Activated CD8-positive, alpha-beta memory T cell treated with anti-CD3 and anti-CD28 coated beads, Interleukin-2, amount 50 U/mL, for 24 hours (primary cell): ENCODE results near the gene NTM.

ENCODE experiments used
- DNase-seq: peaks from one replicate; pipeline ENCODE4 v3.0.0-alpha.2; 2020; ENCODE audit errors: extremely low read depth

NTM gene

GRCh38 chr11:131767421-131767820, 397.0 kb downstream of the NTM start:
- no peak for DNase-seq

GRCh38 chr11:131770801-131771200, 400.4 kb downstream of the NTM start:
- DNase-seq, result no peak

- no peak for DNase-seq
These were observed 401.1 kb downstream of the NTM start for GRCh38 chr11:131771471-131771870.

GRCh38 chr11:131773626-131774025, 403.2 kb downstream of the NTM start:
- no peak for DNase-seq

- DNase-seq, result no peak
These were observed 405.8 kb downstream of the NTM start for GRCh38 chr11:131776211-131776610.

GRCh38 chr11:131785801-131786200, 415.4 kb downstream of the NTM start:
- DNase-seq, result no peak

GRCh38 chr11:131787119-131787518, 416.7 kb downstream of the NTM start:
- DNase-seq, result no peak

- no peak for DNase-seq
These were observed 420.2 kb downstream of the NTM start for GRCh38 chr11:131790586-131790985.

GRCh38 chr11:131792243-131792642, 421.8 kb downstream of the NTM start:
- DNase-seq, result no peak

GRCh38 chr11:131796089-131796488, 425.7 kb downstream of the NTM start:
- no peak for DNase-seq

- DNase-seq, result no peak
These were observed 426.1 kb downstream of the NTM start for GRCh38 chr11:131796541-131796940.

GRCh38 chr11:131800452-131800851, 430.0 kb downstream of the NTM start:
- no peak for DNase-seq

- DNase-seq, result no peak
These were observed 432.2 kb downstream of the NTM start for GRCh38 chr11:131802440-131803115.

GRCh38 chr11:131807876-131808275, 437.5 kb downstream of the NTM start:
- DNase-seq, result no peak

GRCh38 chr11:131808470-131808869, 438.1 kb downstream of the NTM start:
- no peak for DNase-seq

- DNase-seq, result no peak
These were observed 438.9 kb downstream of the NTM start for GRCh38 chr11:131809203-131809918.

- no peak for DNase-seq
These were observed 440.1 kb downstream of the NTM start for GRCh38 chr11:131810541-131810940.

- no peak for DNase-seq
These were observed 441.0 kb downstream of the NTM start for GRCh38 chr11:131811383-131811782.

GRCh38 chr11:131814108-131814507, 443.7 kb downstream of the NTM start:
- DNase-seq, result no peak

- DNase-seq, result no peak
These were observed 445.2 kb downstream of the NTM start for GRCh38 chr11:131815590-131815989.

GRCh38 chr11:131816051-131816450, 445.6 kb downstream of the NTM start:
- no peak for DNase-seq

GRCh38 chr11:131817687-131818188, 447.3 kb downstream of the NTM start:
- DNase-seq, result no peak

GRCh38 chr11:131819865-131820264, 449.4 kb downstream of the NTM start:
- no peak for DNase-seq
